ENCODE results near the gene FGFR4. TPM values are rescaled to one million over a fixed set of nuclear protein-coding genes. Genes with fewer than 3 reads are reported as not detected.

Gene FGFR4
- polyA plus RNA-seq, 1 donor (not counting 4 experiments of a cell fraction or from before 2014, with no cell fraction given), result 0.62 TPM

- H4K20me1 ChIP-seq (ENCODE audit: control insufficient read depth, extremely low read depth, insufficient read depth, low read length), result no peaks in the 10 kb centered on the region
- DNase-seq (ENCODE audit: low read depth, low spot score) (no peak), FAIRE-seq (no peak)
- no peaks in the 10 kb centered on the region for H3K27me3 ChIP-seq (ENCODE audit: control insufficient read depth, extremely low read depth, insufficient read depth, low read length)
- dilution Hi-C loops (cut with MboI; ENCODE audit: extremely low pct_ligation_motif_present, low sequenced_read_pairs), result no loop called here
- H3K4me2 ChIP-seq (ENCODE audit: control insufficient read depth, extremely low read depth, insufficient read depth, low read depth, low read length), result no peak overlapping the region
- H3K36me3 ChIP-seq (ENCODE audit: control insufficient read depth in 2 of 2, extremely low read depth in 1 of 2, insufficient read depth in 2 of 2, low read length in 2 of 2), result no peaks in the 10 kb centered on the region
- no peaks in the 10 kb centered on the region for H3K79me2 ChIP-seq (ENCODE audit: control insufficient read depth, insufficient read depth, low read length)
- no peak overlapping the region for H3K4me3 ChIP-seq (ENCODE audit: control insufficient read depth in 2 of 3, extremely low read depth in 1 of 3, insufficient read depth in 2 of 3, low read depth in 1 of 3, low read length in 3 of 3)
- H3K9me3 ChIP-seq (ENCODE audit: control insufficient read depth, low read depth, low read length), result no peaks in the 10 kb centered on the region
- H3K27ac ChIP-seq (ENCODE audit: control insufficient read depth, insufficient read depth, low read length), result no peak overlapping the region
- no peak overlapping the region for H2AFZ ChIP-seq (ENCODE audit: control insufficient read depth, low read length)
- H3K9ac ChIP-seq (ENCODE audit: control insufficient read depth, extremely low read depth, insufficient read depth, low read length), result no peak overlapping the region
- no peaks in the 10 kb centered on the region for H3K4me1 ChIP-seq (ENCODE audit: control insufficient read depth, extremely low read depth, insufficient read depth, low read length)
- H3K9me1 ChIP-seq (ENCODE audit: control insufficient read depth, extremely low read depth, insufficient read depth, low read length), result no peaks in the 10 kb centered on the region
- TF ChIP-seq CTCF (optimal IDR thresholded peaks at IDR 0.05 in 1 of 3, IDR thresholded peaks at IDR 0.05 in 1 of 3, conservative IDR thresholded peaks at IDR 0.05 in 1 of 3; ENCODE audit: extremely low read depth in 1 of 3, insufficient read depth in 2 of 3, low read length in 3 of 3), result no peak
- TF ChIP-seq EZH2 (IDR thresholded peaks at IDR 0.05; ENCODE audit: low read length), result no peak
Observed at GRCh38 chr5:177093803-177094202, 7.1 kb downstream of the FGFR4 start.

- H3K79me2 ChIP-seq (ENCODE audit: control insufficient read depth, insufficient read depth, low read length), result no peaks in the 10 kb centered on the region
- no peak overlapping the region for H2AFZ ChIP-seq (ENCODE audit: control insufficient read depth, low read length)
- no peaks in the 10 kb centered on the region for H3K9me3 ChIP-seq (ENCODE audit: control insufficient read depth, low read depth, low read length)
- H3K27ac ChIP-seq (ENCODE audit: control insufficient read depth, insufficient read depth, low read length), result no peak overlapping the region
- H3K4me3 ChIP-seq (ENCODE audit: control insufficient read depth in 2 of 3, extremely low read depth in 1 of 3, insufficient read depth in 2 of 3, low read depth in 1 of 3, low read length in 3 of 3), result no peak overlapping the region
- no peaks in the 10 kb centered on the region for H4K20me1 ChIP-seq (ENCODE audit: control insufficient read depth, extremely low read depth, insufficient read depth, low read length)
- no peaks in the 10 kb centered on the region for H3K36me3 ChIP-seq (ENCODE audit: control insufficient read depth in 2 of 2, extremely low read depth in 1 of 2, insufficient read depth in 2 of 2, low read length in 2 of 2)
- dilution Hi-C loops (cut with MboI; ENCODE audit: extremely low pct_ligation_motif_present, low sequenced_read_pairs), result no loop called here
- no peaks in the 10 kb centered on the region for H3K4me1 ChIP-seq (ENCODE audit: control insufficient read depth, extremely low read depth, insufficient read depth, low read length)
- DNase-seq (ENCODE audit: low read depth, low spot score) (no peak), FAIRE-seq (no peak)
- H3K9ac ChIP-seq (ENCODE audit: control insufficient read depth, extremely low read depth, insufficient read depth, low read length), result no peak overlapping the region
- no peak overlapping the region for H3K4me2 ChIP-seq (ENCODE audit: control insufficient read depth, extremely low read depth, insufficient read depth, low read depth, low read length)
- no peaks in the 10 kb centered on the region for H3K9me1 ChIP-seq (ENCODE audit: control insufficient read depth, extremely low read depth, insufficient read depth, low read length)
- H3K27me3 ChIP-seq (ENCODE audit: control insufficient read depth, extremely low read depth, insufficient read depth, low read length), result peaks cover 2% of the 10 kb centered on the region
- TF ChIP-seq EZH2 (IDR thresholded peaks at IDR 0.05; ENCODE audit: low read length), result no peak
Observed at GRCh38 chr5:177094224-177095087, 7.7 kb downstream of the FGFR4 start.
